Large intestine (tissue), 3 donors: ENCODE results near the gene GRM4. TPM values are rescaled to one million over a fixed set of nuclear protein-coding genes. Genes with fewer than 3 reads are reported as not detected.
A peak's percentile ranks its signal among the peaks of the same experiment; 100 is the strongest.

Experiments used
- DNase-seq, 2 donors: peaks; one replicate each; pipeline versions ENCODE4 v3.0.0 to v3.0.0-alpha.2; 2013
- H3K27ac ChIP-seq: one replicate; pipeline ENCODE4 v1.5.1; 2013; ENCODE audit warnings: low read length
- H3K27me3 ChIP-seq: 2 replicates; pipeline ENCODE4 v1.6.1; 2013; ENCODE audit warnings: low read length; ENCODE audit not compliant: control insufficient read depth, insufficient read depth
- H3K36me3 ChIP-seq: 2 replicates; pipeline ENCODE4 v1.6.1; 2013; ENCODE audit warnings: low read length; ENCODE audit not compliant: control insufficient read depth, insufficient read depth
- H3K4me1 ChIP-seq: one replicate; pipeline ENCODE4 v1.6.1; 2013; ENCODE audit warnings: low read length; ENCODE audit not compliant: control insufficient read depth, insufficient read depth
- H3K4me3 ChIP-seq: one replicate; pipeline ENCODE4 v1.5.1; 2013; ENCODE audit warnings: low read length
- H3K9me3 ChIP-seq: one replicate; pipeline ENCODE4 v1.6.1; 2013; ENCODE audit warnings: mild to moderate bottlenecking, low read depth, low read length, moderate library complexity; ENCODE audit not compliant: control insufficient read depth
- WGBS: methylation state at CpG from one replicate; pipeline ENCODE4 v1.1.5; 2013; ENCODE audit warnings: low lambda C conversion rate; ENCODE audit not compliant: insufficient coverage; 5-methylcytosine and 5-hydroxymethylcytosine counted together
- polyA plus RNA-seq: library from polyadenylated mRNA; unstranded; fragments of 120-200 nt; gene quantifications from one replicate; pipeline ENCODE4 v1.2.1, GENCODE V29; 2013

The GRM4 gene
- polyA plus RNA-seq, 1 donor: 0.46 TPM

DNA sequence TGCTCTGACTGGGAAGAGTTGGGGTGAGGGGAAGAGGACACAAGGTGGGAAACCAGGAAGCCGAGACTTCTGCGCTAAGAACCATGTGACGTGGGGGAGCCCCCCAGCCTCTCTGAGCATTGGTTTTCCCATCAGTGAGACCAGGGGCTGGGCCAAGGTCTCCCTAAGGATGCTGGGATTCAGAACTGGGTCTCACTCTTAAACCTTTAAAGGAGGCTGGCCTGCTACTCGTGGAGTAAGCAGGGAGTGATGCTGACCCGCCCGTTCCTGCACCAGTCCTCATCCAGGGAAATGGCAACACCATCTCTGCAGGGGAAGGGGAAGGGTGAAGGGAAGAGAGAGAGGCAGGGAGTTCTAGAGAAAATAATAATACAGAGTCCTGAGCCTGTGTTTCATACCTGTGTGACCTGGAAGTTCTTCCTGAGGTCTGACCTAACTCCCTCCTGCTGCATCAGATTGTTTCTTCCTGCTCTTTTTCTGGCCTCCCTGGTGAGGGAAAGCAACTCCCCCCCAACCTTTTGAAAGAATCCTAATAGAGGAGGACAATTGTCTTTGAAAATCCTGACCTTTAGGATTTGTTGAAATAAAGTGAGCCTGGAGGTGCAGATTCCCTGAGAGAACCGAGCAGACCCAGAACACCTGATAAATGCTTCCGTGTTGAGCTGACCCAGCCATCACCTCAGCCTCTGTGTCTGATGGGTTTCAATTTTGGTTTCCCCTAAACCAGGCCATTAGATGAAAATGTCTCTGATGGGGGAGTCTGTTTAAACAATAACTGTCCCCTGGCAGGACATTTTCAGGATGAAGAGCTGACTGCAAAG lies 3.0 kb upstream of the GRM4 start:
- WGBS: 80% methylated on average over 3 of the region's 8 CpGs
- DNase-seq: no peak
- peaks cover 88% of the 10 kb centered on the region for H3K27me3 ChIP-seq

DNA sequence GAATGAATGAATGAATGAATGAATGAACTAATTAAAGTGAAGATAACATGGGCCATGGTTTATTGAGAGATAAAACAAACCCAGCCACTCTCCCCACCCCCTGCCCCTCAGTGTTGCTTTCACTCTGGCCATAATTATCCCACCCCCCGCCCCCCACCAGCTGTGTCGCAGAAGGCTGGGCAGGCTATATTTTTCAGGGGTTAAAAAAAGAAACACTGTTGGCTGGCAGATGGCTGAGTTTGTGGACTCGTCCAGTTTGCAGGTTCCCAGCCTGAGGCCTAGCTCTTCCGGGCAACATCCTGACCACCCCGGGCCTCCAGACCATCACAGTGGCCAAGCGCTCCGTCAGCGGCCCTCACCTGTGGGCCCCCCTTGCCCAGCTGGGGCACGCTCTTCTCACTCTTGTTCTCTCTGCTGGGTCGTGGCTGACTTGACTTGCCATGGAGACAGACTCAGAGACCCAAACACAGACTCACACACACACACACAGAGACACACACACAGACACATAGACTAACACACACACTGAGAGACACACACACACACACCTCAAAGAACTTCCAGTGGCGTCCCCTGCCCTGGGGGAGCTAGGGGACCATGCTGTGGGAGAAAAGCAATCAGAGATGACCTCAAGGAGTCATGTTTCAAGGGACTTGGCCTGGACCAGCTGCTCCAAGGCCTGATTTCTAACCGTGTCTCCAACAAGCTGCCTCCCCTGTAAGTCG lies 2.2 kb upstream of the GRM4 start:
- Histone ChIP-seq H3K4me3 (no peak overlapping the region), H3K9me3 (no peaks in the 10 kb centered on the region), H3K36me3 (no peaks in the 10 kb centered on the region), H3K27me3 (peaks cover 89% of the 10 kb centered on the region), H3K4me1 (peaks cover 13% of the 10 kb centered on the region), H3K27ac (no peak overlapping the region)
- no CpG with 5 or more reads among the region's 13 CpGs for WGBS
- DNase-seq: no peak

More for the DNA sequence above, 3.0 kb upstream of the GRM4 start:
- Histone ChIP-seq H3K4me3 (no peak overlapping the region), H3K9me3 (no peaks in the 10 kb centered on the region), H3K4me1 (peaks cover 8% of the 10 kb centered on the region), H3K36me3 (no peaks in the 10 kb centered on the region), H3K27ac (no peak overlapping the region)

DNA sequence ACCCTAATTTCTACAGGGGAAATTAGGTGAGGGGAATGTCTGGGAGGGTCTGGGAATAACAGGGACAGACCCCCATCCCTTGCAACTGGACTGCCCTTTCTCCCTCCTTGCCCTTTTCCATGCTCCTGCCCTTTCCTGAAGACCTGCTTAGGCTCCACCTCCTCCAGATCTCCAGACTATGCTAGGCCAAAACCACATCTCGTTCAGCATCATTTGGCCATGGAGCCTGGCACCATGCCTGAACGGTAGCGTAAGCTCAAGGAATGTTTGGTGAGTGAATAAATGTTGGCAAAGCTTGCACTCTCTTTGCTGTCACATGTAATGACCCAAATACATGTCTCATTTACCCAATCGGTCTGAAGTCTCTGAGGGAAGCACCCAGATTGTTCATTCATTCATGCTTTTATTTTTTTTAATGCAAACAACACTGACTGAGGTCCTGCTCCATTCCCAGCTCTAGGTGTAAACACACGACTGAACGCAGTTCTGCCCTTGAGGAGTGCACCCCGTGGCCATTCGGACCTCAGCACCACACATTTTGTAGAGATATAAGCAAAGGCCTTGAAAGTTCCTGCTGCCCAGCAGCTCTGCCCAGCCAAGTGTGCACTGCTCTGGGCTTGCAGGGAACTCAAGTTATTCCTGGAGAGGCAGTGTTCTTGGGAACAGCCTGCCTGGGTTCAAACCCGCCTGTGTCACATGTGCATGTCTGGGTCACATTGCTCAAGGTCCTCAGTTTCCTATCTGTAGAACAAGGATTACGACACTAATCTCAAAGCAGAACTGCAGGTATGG lies 1.1 kb upstream of the GRM4 start:
- Histone ChIP-seq H3K27me3 (peaks cover 90% of the 10 kb centered on the region), H3K36me3 (no peaks in the 10 kb centered on the region), H3K27ac (no peak overlapping the region), H3K4me1 (peaks cover 13% of the 10 kb centered on the region), H3K9me3 (no peaks in the 10 kb centered on the region), H3K4me3 (no peak overlapping the region)
- no CpG with 5 or more reads among the region's 10 CpGs for WGBS
- DNase-seq: no peak

DNA sequence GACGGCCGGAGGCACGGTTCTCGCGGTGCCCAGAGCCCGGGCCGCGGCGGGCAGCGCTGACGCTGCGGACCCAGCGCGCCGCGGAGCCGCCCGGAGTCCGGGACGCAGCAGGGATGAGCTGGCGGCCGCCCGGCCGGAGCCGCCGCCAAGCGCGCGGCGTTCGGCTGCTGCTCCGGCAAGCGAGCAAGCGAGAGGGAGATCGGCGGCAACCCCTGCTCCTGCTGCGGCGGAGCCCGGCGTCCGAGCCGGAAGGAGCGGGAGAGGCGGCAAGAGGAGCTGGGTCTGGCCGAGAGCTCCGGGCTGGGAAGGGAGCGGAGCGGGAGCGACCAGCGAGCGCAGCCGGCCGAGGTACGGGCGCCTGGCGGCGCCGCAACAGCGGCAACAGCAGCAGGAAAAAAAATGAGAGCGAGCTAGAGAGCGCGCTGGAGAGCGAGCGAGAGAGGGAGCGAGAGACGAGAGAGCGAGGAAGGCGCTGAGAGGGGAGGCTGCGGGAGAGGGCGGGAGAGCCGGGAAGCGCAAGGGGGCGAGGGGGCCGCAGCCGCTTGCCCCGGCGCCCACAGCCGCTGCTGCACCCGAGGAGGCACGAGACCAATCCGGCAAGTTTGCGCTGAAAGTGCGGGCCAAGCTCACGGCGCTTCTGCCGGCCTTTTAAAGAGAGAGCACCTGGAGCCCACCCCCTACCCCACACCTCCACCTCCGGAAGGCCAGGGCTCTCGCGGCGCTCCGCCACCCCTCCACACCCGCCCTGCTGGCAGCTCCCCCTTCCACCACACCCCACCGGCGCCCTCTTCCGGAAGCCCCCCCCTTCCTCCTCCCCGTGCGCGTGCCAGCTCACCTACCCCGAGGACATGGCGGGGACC lies 496 bp downstream of the GRM4 start:
- Histone ChIP-seq H3K27ac (no peak overlapping the region), H3K36me3 (no peaks in the 10 kb centered on the region), H3K4me1 (peaks cover 13% of the 10 kb centered on the region), H3K9me3 (no peaks in the 10 kb centered on the region), H3K4me3 (peak overlapping the region; percentile 10), H3K27me3 (peaks cover 90% of the 10 kb centered on the region)
- 0% methylated on average over 11 of the region's 100 CpGs for WGBS
- DNase-seq: peak in 1 of 2 donors; percentile 31

DNA sequence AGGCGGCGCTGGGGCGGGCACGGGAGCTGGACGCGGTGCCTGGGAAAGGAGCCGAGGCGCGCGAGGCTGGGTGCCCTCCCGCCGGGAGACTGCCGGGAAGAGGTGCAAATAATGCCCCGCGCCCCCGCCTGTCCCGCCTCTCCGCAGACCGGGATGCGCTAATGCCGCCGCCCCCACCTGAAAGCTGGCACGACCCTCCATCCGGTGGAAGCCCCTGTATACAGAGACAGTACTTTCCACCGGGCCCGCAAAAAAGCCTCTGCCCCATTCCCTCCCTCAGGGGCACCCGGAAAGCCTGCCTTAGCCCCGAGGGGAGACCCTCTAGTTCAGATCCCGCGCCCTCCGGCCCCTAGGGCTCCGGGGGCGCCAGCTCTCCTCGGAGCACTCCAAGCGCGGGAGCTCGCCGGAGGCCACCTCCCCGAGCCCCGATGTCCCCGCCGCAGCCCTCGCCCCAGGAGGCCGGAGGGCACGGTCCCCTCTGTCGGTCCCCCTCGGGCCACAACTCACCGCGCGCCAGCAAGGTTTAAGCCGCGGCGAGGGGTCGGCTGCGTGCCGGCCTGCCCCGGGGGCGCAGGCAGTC lies 1.2 kb downstream of the GRM4 start:
- no CpG with 5 or more reads among the region's 58 CpGs for WGBS
- no peaks in the 10 kb centered on the region for H3K36me3 ChIP-seq
- no peak for DNase-seq
- no peak overlapping the region for H3K27ac ChIP-seq
- peaks cover 90% of the 10 kb centered on the region for H3K27me3 ChIP-seq
- no peaks in the 10 kb centered on the region for H3K9me3 ChIP-seq
- H3K4me3 ChIP-seq: no peak overlapping the region
- peaks cover 13% of the 10 kb centered on the region for H3K4me1 ChIP-seq

DNA sequence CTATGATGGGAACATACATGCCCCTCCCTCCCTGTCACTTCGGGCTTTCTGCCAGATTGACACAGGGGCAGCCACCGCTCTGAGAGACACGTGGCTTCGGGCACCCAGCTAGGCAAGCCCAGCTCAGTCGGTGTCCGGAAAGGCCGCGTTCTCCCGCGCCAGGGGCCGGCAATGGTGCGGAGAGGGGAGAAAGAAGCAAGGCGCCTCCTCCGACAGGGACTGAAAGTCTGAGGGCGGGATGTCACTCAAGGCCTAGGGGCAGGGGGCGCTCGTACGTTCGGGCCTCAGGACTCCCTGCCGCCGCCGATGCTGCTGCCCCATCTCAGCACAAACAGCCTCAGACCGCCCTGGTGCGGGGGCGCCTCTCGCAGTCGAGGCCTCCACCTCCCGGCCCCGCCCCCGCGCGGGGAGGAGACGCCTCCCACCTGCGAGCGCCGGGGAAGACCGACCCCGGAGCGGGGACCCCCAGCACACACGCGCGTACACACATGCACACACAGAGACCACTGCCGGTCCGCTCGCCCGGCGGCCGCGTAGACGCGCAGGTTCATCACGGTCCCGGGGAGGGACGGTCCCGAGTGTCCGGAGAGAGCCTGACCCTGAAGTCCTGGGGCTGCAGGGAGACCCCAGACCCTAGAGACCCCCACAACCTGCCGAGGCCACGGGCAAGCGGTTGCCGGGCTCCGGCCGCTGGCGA lies 1.9 kb downstream of the GRM4 start:
- Histone ChIP-seq H3K4me3 (no peak overlapping the region), H3K9me3 (no peaks in the 10 kb centered on the region), H3K27ac (no peak overlapping the region), H3K27me3 (peaks cover 90% of the 10 kb centered on the region), H3K4me1 (peaks cover 13% of the 10 kb centered on the region), H3K36me3 (no peaks in the 10 kb centered on the region)
- peak in 1 of 2 donors; percentile 25 for DNase-seq
- WGBS: no CpG with 5 or more reads among the region's 63 CpGs

DNA sequence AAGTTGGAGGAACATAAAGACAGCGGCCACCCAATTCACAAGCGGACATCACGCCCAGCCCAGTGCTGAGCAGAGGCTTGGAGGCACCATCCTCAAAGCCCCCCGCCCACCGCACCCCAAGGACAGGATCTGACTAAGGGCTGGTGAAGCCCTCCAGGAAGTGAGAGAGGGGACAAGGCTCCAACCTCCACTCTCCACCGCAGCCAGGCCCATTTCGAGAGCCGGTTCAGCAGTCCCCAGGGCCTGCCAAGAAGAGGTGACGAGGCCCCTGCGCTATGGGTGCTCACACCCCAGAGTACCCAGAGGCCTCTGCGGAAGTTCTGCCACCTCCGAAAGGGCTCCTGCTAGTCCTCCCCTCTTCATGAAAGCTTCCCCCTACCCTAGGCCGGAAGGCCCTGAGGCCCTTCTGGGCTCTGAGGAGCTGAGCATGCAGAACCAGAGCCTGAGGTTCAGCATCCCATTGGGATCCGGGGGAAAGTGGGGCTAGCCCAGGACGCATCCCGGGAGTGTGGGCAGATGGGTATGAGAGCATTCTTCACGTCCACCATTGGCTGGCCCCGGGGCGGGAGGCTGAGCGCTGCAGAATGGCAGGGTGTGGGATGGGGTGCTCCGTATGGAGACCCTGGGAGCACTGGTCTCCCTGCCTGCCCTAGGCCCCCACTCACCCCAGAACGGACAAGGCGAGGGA lies 2.5 kb downstream of the GRM4 start:
- H3K4me1 ChIP-seq: peaks cover 13% of the 10 kb centered on the region

DNA sequence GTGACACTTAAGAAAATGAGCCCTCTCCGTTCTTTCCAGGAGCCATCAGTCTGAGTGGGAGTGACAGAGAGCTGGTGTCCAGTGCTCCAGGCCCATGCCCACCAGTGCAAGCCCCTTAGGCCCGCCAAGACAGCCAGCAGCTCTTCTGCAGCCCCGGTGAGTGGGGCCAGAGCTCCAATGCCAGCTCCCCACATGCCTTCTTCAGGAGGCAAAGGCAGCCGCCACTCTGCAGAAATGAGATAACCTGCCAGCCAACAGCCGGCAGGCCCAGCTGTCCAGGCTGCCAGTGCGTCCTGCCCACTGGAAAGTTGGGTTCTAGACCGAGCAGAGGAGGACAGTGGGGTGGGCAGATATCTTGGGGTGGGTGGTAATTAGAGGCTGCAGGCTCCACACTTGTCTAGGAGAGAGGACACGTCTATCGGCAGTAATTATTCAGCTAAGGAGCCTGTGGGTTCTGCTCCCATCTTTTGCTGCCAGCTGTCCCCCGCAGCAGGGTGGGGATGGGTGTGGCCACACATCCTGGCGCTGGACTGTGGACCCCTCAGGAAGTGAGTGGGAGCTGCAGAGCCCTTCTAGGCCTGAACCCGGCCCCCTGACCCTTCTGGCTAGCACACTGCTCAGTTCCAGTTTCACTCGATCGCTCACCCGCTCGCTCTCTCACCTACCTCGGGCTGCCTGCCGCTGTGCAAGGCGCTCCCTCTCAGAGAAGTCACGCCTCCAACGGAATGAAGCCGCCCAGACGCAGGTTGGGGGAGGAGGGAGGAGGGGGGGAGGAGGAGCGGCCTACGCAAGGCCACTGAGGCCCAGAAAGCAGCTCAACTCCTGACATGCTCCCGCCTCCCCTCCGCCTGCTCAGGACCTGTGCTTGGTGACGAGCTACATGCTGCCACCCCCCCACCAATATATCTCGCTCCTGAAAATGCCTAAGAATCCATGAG lies 3.6 kb downstream of the GRM4 start:
- Histone ChIP-seq H3K27me3 (peaks cover 88% of the 10 kb centered on the region), H3K27ac (no peak overlapping the region), H3K4me3 (no peak overlapping the region), H3K9me3 (no peaks in the 10 kb centered on the region), H3K36me3 (no peaks in the 10 kb centered on the region), H3K4me1 (peaks cover 13% of the 10 kb centered on the region)
- peak in 1 of 2 donors; percentile 33 for DNase-seq
- WGBS: no CpG with 5 or more reads among the region's 29 CpGs

More for the DNA sequence above, 2.5 kb downstream of the GRM4 start:
- Histone ChIP-seq H3K9me3 (no peaks in the 10 kb centered on the region), H3K36me3 (no peaks in the 10 kb centered on the region), H3K4me3 (no peak overlapping the region), H3K27me3 (peaks cover 90% of the 10 kb centered on the region), H3K27ac (no peak overlapping the region)
- WGBS: no CpG with 5 or more reads among the region's 23 CpGs
- no peak for DNase-seq
